Posterior cingulate gyrus (tissue), 11 donors: ENCODE measurements around the gene IGSF6.
"Not testable (repeated sequence)": the region's sequence is repeated elsewhere in the genome, so short reads cannot be mapped to it uniquely, and the experiment has no call there.

ENCODE experiments used
- DNase-seq, 10 donors: peaks; one replicate each; pipeline versions ENCODE4 v3.0.0 to v3.0.0-alpha.2; 2020 to 2021; ENCODE audit warnings: mixed read lengths in 3 of 10
- intact Hi-C: fragments of 100-400 bp; cut with DNase I; formaldehyde crosslinking; loops from one replicate; pipeline ENCODE4 v1.15.1; 2023

Gene IGSF6, protein sequence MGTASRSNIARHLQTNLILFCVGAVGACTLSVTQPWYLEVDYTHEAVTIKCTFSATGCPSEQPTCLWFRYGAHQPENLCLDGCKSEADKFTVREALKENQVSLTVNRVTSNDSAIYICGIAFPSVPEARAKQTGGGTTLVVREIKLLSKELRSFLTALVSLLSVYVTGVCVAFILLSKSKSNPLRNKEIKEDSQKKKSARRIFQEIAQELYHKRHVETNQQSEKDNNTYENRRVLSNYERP

GRCh38 chr16:21652453-21652852 is at the start of gene IGSF6:
IGSF6 (minus strand) TSS chr16:21652608; CDS start chr16:21652598, 10 bp downstream.
- peak in 1 of 10 donors; percentile 74 for DNase-seq
- intact Hi-C loops: no loop called here

DNA sequence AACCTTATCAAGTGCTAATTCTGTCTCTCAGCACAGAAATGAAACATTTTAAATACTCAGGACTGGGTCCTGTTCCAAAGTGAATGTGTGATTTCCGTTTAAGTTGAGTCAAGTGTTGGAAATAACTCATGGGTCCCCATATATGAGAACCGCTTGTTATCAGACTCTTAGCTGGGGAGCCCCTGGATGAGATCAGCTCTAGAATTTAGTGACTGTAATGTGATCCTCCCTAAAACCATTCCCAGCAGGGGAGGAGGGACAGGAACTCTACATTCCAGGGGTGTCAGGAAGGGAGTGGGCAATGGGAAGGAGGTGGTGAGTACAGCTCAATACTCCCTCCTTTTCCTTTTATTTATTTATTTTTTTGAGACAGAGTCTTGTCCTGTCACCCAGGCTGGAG is 48.9 kb upstream of the IGSF6 start:
- intact Hi-C loops: no loop called here
- no peak for DNase-seq

DNA sequence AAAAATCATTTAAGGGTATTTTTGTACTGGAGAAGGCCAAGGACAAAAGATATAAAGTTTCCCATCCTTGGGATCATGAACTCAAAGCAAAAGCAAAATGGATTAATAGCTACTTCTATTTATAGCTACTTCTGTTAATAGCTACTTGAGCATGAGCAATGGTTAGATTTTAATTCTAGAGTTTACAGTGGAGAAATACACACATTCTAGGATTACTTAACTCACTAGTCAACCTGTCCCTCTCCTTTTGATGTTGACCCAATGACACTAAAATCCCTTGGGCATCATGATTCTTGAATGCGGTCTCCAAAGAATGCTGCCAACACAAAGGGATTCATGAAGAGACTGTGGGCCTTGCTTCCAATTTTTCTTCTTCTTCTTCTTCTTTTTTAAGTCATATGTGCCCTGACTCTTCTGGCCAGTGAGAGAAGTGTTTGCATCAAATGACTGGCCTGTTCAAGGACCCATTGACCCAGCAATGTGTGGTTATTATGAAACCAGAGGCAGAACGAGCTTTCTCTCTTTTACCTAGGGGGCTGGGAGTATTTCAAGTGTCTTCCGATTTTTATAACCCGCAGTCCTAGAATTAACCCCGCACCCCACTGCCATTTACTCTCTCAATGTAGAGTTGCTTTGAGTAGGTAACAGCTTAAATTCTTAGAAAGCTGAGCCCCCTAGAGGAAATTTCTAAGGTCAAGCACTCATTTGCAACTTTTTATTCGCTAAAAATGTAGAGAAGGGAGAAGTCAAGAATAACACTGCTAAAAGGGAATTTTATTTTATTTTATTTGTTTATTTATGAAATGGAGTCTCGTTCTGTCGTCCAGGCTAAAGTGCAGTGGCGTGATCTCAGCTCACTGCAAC is 46.0 kb upstream of the IGSF6 start:
- intact Hi-C loops: no loop called here
- no peak for DNase-seq

DNA sequence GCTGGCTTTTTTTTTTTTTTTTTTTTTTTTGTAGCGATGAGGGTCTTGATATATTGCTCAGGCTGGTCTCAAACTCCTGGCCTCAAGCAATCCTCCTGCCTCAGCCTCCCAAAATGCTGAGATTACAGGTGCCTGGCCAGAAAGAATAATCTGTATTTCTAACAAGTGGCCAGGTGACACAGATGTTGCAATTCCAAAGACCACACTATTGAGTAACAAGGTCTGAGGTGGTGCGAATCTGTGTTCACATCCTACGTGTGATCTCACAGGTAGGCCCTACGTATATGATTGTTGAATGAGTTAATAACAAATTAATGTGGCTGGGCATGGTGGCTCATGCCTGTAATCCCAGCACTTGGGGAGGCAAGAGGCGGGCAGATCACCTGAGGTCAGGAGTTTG is 44.6 kb upstream of the IGSF6 start:
- DNase-seq: no peak
- intact Hi-C loops: no loop called here

DNA sequence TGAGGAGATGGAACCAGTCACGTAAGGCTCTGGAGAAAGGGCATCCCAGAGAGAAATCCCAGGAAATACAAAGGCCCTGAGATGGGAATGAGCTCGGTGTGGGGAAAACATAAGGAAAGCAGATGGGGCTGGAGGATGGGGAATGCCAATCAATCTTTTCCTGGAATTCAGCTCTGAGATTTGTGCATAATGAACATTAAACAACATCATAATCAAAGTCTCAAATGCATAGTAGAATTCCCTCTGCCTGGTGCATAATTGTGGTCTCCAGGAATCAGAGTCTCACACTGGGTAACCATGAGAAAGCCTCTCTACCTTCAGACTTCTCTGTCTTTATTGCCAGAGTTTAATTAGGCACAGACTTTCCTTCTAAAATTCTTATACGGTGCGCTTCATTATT is 42.2 kb upstream of the IGSF6 start:
- intact Hi-C loops: no loop called here
- no peak for DNase-seq

GRCh38 chr16:21690967-21691366 is 38.6 kb upstream of the IGSF6 start:
- intact Hi-C loops, DNase-seq: not testable (repeated sequence)

DNA sequence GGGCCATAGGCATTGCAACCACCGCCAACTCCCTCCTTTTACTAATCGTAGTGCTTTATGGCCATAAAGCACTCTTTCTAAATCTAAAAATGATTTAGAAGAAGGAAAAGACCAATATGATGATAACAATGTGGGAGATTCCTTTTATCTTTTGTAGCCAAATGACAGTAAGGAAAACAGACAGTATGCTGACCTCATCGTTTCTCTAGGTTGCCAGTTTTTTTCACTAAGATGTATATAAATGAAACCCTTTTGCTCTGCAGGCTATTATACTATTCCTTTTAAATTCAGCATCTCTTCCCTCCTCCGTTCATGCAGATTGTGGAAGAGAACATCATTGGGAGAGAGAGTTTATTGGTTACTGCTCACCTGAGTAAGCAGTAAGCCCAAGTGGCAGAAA is 36.7 kb upstream of the IGSF6 start:
- DNase-seq: no peak
- intact Hi-C loops: no loop called here

DNA sequence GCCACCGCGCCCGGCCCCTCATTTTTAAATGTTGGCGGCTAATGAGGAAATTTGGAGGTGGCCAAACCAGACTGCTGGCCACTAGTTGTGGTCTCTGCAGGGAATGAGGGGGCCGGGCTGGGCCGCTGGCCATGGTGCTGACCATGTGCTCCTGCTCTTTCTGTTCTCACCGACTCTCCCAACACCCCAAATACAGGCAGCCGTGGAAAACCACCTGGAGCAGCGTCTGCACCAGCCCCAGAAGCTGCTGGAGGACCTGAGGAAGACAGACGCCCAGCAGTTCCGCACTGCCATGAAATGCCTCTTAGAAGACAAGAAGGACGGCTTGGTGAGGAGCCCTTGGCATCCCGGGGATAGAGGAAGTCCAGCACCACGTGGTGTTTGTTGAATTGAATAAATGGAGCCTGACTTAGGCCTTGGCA is 32.6 kb upstream of the IGSF6 start:
- intact Hi-C loops: no loop called here
- DNase-seq: no peak

- DNase-seq: peak in 1 of 10 donors; percentile 70
- intact Hi-C loops: no loop called here
Observed at GRCh38 chr16:21684199-21684598, 31.8 kb upstream of the IGSF6 start.

DNA sequence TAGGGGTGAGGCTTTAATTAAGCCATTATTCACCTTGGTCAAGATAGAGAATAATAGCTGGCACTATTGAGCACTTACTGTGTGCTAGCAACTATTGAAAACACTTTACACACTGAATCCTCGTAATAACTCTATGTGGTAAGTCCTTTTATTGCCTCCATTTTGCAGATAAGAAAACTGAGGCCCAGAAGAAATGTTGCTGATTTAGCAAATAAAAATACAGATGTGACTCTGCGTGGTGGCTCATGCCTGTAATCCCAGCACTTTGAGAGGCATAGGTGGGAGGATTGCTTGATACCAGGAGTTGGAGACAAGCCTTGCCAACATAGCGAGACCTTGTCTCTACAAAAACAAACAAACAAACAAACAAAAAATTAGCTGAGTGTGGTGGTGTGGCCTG is 30.8 kb upstream of the IGSF6 start:
- intact Hi-C loops: no loop called here
- no peak for DNase-seq

DNA sequence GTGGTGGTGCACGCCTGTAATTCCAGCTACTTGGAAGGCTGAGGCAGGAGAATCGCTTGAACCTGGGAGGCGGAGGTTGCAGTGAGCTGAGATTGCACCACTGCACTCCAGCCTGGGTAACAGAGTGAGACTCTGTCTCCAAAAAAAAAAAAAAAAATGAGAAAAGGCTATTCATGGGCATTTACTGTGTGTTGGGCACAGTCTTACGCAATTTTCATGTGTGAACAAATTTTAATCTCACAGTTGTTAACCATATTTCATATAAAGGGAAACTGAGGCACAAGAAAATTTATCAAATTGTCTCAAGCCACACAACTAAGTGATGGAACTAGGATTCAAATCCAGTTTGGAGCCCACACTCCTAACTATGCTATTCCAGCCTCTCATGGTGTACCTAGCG is 28.3 kb upstream of the IGSF6 start:
- DNase-seq, intact Hi-C loops: not testable (repeated sequence)

GRCh38 chr16:21674456-21674855 is 22.0 kb upstream of the IGSF6 start:
- intact Hi-C loops, DNase-seq: not testable (repeated sequence)

DNA sequence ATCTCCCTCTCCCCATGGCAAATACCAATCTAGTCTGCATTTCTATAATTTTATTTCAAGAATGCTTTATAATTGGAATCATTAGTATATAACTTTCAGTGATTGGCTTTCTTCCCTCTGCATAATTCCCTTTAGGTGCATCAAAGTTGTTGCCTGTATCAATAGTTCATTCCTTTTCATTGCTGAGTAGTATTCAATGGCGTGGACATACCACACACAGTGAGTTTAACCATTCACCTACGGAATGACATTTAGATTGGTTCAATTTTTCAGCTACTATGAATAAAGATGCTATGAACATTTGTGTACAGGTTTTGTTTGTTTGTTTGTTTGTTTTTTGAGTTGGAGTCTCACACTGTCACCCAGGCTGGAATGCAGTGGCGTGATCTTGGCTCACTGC is 21.1 kb upstream of the IGSF6 start:
- intact Hi-C loops: no loop called here
- DNase-seq: no peak

DNA sequence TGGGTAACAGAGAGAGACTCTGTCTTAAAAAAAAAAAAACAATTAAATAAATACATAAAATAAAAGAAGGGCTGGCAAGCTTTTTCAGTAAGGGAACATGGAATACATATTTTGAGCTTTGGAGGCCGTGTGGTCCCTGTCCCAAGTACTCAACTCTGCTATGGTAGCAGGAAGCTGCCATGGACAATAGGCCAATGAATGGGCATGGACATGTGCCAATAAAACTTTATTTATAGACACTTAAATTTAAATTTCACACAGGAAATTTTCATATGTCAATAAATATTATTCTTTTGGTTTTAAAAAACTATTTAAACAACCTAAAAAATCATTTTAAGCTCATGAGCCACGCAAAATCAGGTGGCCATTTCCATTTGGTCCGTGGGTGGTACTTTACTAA is 15.2 kb upstream of the IGSF6 start:
- intact Hi-C loops: no loop called here
- no peak for DNase-seq

- intact Hi-C loops: no loop called here
- no peak for DNase-seq
Observed at GRCh38 chr16:21666772-21667171, 14.4 kb upstream of the IGSF6 start.

DNA sequence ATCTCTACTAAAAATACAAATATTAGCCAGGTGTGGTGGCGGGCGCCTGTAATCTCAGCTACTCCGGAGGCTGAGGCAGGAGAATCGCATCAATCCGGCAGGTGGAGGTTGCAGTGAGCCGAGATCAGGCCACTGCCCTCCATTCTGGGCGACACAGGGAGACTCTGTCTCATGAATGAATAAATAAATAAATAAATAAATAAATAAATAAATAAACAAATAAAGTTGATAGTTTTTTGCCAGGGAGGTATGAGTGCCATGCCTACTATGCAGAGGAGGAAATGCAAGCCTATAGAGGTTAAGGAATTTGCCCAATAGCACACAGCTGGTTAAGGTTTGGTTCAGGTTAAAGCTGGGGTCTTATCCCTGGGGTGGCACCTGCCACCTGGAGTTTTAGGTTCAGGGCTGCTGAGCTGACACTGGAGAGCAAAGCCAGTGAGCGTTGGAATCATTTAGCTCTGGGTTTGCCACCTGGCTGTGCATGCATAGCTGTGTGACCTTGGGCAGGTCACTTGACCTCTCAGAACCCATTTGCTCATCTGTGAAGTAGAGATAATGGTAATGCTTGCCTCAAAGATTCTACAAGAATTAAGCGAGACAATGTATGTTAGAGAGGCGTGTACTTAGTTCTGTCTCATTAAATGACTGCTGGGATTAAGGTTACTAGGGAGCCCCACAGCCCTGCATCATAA is 12.5 kb upstream of the IGSF6 start:
- no peak for DNase-seq
- intact Hi-C loops: no loop called here

GRCh38 chr16:21663889-21664647 is 11.7 kb upstream of the IGSF6 start, which contains the start of gene OTOA:
OTOA (plus strand) TSS chr16:21663968; CDS start chr16:21678515, 14,547 bp downstream.
- peak in 2 of 10 donors; percentile 77 to 83 for DNase-seq
- intact Hi-C loops: no loop called here

GRCh38 chr16:21659124-21659523 is 6.7 kb upstream of the IGSF6 start:
- intact Hi-C loops: loop anchor here (5.0 kb wide), 1 partner anchor 48 kb away; no protein-coding TSS in a partner anchor
- DNase-seq: no peak

GRCh38 chr16:21656795-21657768 is 4.7 kb upstream of the IGSF6 start:
- intact Hi-C loops: loop anchor here (5.0 kb wide), 1 partner anchor 50 kb away; no protein-coding TSS in a partner anchor
- peak in 1 of 10 donors; percentile 23 for DNase-seq
